ENCODE data around the gene CCSER1. TPM values are rescaled to one million over a fixed set of nuclear protein-coding genes. Genes with fewer than 3 reads are reported as not detected.

CCSER1 gene
- total RNA-seq, 4 donors from 2014 or later: 3.6 to 7.0 (median 5.5) TPM

GRCh38 chr4:90943311-90943710 is 816.1 kb downstream of the CCSER1 start:
- no peaks in the 10 kb centered on the region for H3K9me3 ChIP-seq
- H3K27ac ChIP-seq (replicated peaks in 1 of 4): no peak overlapping the region
- TF ChIP-seq, protein P1, sequence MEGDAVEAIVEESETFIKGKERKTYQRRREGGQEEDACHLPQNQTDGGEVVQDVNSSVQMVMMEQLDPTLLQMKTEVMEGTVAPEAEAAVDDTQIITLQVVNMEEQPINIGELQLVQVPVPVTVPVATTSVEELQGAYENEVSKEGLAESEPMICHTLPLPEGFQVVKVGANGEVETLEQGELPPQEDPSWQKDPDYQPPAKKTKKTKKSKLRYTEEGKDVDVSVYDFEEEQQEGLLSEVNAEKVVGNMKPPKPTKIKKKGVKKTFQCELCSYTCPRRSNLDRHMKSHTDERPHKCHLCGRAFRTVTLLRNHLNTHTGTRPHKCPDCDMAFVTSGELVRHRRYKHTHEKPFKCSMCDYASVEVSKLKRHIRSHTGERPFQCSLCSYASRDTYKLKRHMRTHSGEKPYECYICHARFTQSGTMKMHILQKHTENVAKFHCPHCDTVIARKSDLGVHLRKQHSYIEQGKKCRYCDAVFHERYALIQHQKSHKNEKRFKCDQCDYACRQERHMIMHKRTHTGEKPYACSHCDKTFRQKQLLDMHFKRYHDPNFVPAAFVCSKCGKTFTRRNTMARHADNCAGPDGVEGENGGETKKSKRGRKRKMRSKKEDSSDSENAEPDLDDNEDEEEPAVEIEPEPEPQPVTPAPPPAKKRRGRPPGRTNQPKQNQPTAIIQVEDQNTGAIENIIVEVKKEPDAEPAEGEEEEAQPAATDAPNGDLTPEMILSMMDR (IDR thresholded peaks at IDR 0.05): no peak
- TF ChIP-seq POLR2A (IDR thresholded peaks at IDR 0.05; ENCODE audit: low read depth): no peak
- TF ChIP-seq EP300 (IDR thresholded peaks at IDR 0.05): no peak
- no peak for TF ChIP-seq POLR2AphosphoS5 (IDR thresholded peaks at IDR 0.05)
- no peak for DNase-seq (ENCODE audit: extremely low spot score)
- 93% methylated on average over 6 of the region's 6 CpGs for WGBS
- H3K27me3 ChIP-seq: no peaks in the 10 kb centered on the region
- intact Hi-C loops (cut with DNase I): no loop called here
- H3K4me3 ChIP-seq: no peak overlapping the region
- no peaks in the 10 kb centered on the region for H3K4me1 ChIP-seq
- no peaks in the 10 kb centered on the region for H3K36me3 ChIP-seq

DNA sequence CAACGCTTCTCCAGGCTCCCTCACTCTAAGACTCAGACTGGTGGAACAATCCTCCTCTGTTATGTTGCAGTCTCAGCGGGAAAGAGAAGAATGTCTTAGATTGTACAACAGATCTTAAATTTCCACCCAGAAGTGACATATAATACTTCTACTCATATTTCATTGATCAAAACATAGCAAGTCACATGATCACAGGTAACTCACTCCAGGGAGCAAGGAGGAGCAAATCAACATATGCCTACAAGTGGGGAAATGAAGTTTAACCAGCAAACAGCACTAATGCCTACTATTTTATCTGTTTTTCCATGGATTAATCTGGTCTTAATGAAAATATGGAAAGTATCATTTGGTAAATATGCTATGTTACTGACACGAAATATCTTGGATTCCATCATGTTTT is 819.8 kb downstream of the CCSER1 start:
- WGBS: 91% methylated on average over 3 of the region's 3 CpGs
- H3K27me3 ChIP-seq: no peaks in the 10 kb centered on the region
- no peak overlapping the region for H3K27ac ChIP-seq (replicated peaks in 1 of 4)
- TF ChIP-seq, protein P1 (IDR thresholded peaks at IDR 0.05): no peak
- no peak for TF ChIP-seq POLR2AphosphoS5 (IDR thresholded peaks at IDR 0.05)
- TF ChIP-seq POLR2A (IDR thresholded peaks at IDR 0.05; ENCODE audit: low read depth): no peak
- no peak for TF ChIP-seq EP300 (IDR thresholded peaks at IDR 0.05)
- H3K36me3 ChIP-seq: no peaks in the 10 kb centered on the region
- no peaks in the 10 kb centered on the region for H3K9me3 ChIP-seq
- H3K4me3 ChIP-seq: no peak overlapping the region
- intact Hi-C loops (cut with DNase I): no loop called here
- no peak for DNase-seq (ENCODE audit: extremely low spot score)
- no peaks in the 10 kb centered on the region for H3K4me1 ChIP-seq

GRCh38 chr4:90950385-90950841 is 823.2 kb downstream of the CCSER1 start:
- no peak for DNase-seq (ENCODE audit: extremely low spot score)
- intact Hi-C loops (cut with DNase I): no loop called here
- 70% methylated on average over 7 of the region's 7 CpGs for WGBS

DNA sequence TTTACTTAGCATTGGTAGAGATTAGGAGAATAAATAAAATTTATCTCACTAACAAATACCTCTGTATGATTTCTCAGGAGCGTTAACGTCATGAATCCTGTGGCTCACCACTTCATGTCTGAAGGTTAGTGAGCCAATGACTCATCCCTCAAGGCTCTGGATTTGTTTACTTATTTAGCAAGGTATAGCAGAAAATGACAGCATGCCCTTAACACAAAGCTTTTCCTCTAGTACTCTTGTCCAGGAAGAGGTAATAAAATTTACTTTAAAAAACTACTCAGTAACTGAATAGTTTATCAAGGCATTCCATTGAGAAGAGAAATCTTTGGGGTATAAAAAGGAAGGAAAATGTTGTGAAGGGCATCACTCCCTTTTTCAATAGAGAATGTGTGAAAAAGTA is 823.8 kb downstream of the CCSER1 start:
- WGBS: 54% methylated on average over 2 of the region's 2 CpGs
- intact Hi-C loops (cut with DNase I): no loop called here
- Histone ChIP-seq H3K4me3 (no peak overlapping the region), H3K36me3 (no peaks in the 10 kb centered on the region), H3K27me3 (no peaks in the 10 kb centered on the region), H3K4me1 (no peaks in the 10 kb centered on the region), H3K9me3 (no peaks in the 10 kb centered on the region), H3K27ac (replicated peaks in 1 of 4) (no peak overlapping the region)
- DNase-seq (ENCODE audit: extremely low spot score): no peak
- TF ChIP-seq, protein P1 (IDR thresholded peaks at IDR 0.05): no peak
- TF ChIP-seq POLR2A (IDR thresholded peaks at IDR 0.05; ENCODE audit: low read depth) (no peak), POLR2AphosphoS5 (IDR thresholded peaks at IDR 0.05) (no peak), EP300 (IDR thresholded peaks at IDR 0.05) (no peak)

More at GRCh38 chr4:90950385-90950841, 823.2 kb downstream of the CCSER1 start:
- H3K4me1 ChIP-seq: no peaks in the 10 kb centered on the region
- TF ChIP-seq POLR2AphosphoS5 (IDR thresholded peaks at IDR 0.05) (no peak), EP300 (IDR thresholded peaks at IDR 0.05) (no peak), POLR2A (IDR thresholded peaks at IDR 0.05; ENCODE audit: low read depth) (no peak)
- TF ChIP-seq, protein P1 (IDR thresholded peaks at IDR 0.05): no peak
- no peaks in the 10 kb centered on the region for H3K36me3 ChIP-seq
- H3K27me3 ChIP-seq: no peaks in the 10 kb centered on the region
- no peak overlapping the region for H3K27ac ChIP-seq (replicated peaks in 1 of 4)
- H3K4me3 ChIP-seq: no peak overlapping the region
- no peaks in the 10 kb centered on the region for H3K9me3 ChIP-seq

DNA sequence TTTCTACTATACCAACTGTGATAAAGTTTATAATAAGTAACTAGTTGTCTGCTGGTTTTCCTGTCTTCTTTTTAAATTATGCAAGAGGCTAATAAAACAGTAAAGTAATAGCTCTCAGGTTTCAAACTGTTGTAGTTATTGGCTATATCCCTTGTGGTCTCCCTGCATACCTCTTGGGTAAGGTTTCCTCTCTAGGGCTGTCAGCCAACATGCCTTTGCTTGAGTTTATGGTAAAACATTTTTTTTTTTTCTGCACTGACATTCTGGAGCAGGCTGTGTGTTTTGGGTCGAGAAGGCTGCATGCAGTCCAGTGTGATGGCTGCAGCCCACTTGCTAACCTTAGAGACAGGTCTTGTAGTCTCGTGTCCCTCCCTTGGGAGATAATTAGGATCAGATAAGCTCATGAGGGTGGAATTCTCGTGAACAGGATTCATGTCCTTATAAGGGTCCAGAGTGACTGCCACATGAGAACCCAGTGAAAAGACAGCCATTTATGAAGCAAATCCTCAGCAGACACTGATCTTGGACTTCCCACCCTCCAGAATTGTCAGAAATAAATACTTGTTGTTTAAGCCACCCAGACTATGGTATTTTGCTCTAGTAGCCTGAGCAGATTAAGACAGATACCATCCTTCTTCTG is 831.2 kb downstream of the CCSER1 start:
- Histone ChIP-seq H3K4me3 (no peak overlapping the region), H3K27me3 (no peaks in the 10 kb centered on the region), H3K4me1 (no peaks in the 10 kb centered on the region), H3K36me3 (no peaks in the 10 kb centered on the region), H3K27ac (replicated peaks in 1 of 4) (no peak overlapping the region), H3K9me3 (no peaks in the 10 kb centered on the region)
- intact Hi-C loops (cut with DNase I): no loop called here
- TF ChIP-seq, protein P1 (IDR thresholded peaks at IDR 0.05): no peak
- TF ChIP-seq POLR2A (IDR thresholded peaks at IDR 0.05; ENCODE audit: low read depth) (no peak), POLR2AphosphoS5 (IDR thresholded peaks at IDR 0.05) (no peak), EP300 (IDR thresholded peaks at IDR 0.05) (no peak)
- no peak for DNase-seq (ENCODE audit: extremely low spot score)
- WGBS: 68% methylated on average over 3 of the region's 3 CpGs

Measured in esophagus muscularis mucosa (tissue), 4 donors.